ENCODE measurements around the gene TPRA1. TPM values are rescaled to one million over a fixed set of nuclear protein-coding genes. Genes with fewer than 3 reads are reported as not detected.

TPRA1 gene
- total and polyA plus RNA-seq, 9 of the 15 experiments (the other 6 are each of a cell fraction or from before 2014, with no cell fraction given) = 0.66 to 21.5 (median 11.1) TPM

- no peak for TF ChIP-seq ZBTB40 (IDR thresholded peaks at IDR 0.05)
- TF ChIP-seq ZBTB40 (CRISPR knock-in tag; IDR thresholded peaks at IDR 0.05) = no peak
- TF ChIP-seq, protein P1, sequence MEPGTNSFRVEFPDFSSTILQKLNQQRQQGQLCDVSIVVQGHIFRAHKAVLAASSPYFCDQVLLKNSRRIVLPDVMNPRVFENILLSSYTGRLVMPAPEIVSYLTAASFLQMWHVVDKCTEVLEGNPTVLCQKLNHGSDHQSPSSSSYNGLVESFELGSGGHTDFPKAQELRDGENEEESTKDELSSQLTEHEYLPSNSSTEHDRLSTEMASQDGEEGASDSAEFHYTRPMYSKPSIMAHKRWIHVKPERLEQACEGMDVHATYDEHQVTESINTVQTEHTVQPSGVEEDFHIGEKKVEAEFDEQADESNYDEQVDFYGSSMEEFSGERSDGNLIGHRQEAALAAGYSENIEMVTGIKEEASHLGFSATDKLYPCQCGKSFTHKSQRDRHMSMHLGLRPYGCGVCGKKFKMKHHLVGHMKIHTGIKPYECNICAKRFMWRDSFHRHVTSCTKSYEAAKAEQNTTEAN (CRISPR knock-in tag; IDR thresholded peaks at IDR 0.05) = peak; percentile 51; the same call in 1 of the 2 replicates
- TF ChIP-seq MYNN (IDR thresholded peaks at IDR 0.05) = no peak
- TF ChIP-seq MYNN (CRISPR knock-in tag; IDR thresholded peaks at IDR 0.05) = no peak
- TF ChIP-seq ATF1 (CRISPR knock-in tag; IDR thresholded peaks at IDR 0.05) = no peak
- TF ChIP-seq ATF1 (tag; IDR thresholded peaks at IDR 0.05) = no peak
- TF ChIP-seq MTA3 (IDR thresholded peaks at IDR 0.05; ENCODE audit: borderline replicate concordance) = peak; percentile 30; the same call in 1 of the 2 replicates
- TF ChIP-seq SAP30 (IDR thresholded peaks at IDR 0.05; ENCODE audit: borderline replicate concordance, insufficient read depth, low read depth, low read length, poor library complexity, severe bottlenecking) = peak; percentile 53
- TF ChIP-seq SPI1 (IDR thresholded peaks at IDR 0.05; ENCODE audit: borderline replicate concordance, low read depth, low read length) = peak; percentile 94
- TF ChIP-seq DEAF1 (CRISPR knock-in tag; IDR thresholded peaks at IDR 0.05) = no peak
- TF ChIP-seq, protein P2, sequence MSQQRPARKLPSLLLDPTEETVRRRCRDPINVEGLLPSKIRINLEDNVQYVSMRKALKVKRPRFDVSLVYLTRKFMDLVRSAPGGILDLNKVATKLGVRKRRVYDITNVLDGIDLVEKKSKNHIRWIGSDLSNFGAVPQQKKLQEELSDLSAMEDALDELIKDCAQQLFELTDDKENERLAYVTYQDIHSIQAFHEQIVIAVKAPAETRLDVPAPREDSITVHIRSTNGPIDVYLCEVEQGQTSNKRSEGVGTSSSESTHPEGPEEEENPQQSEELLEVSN (IDR thresholded peaks at IDR 0.05; ENCODE audit: borderline replicate concordance in 1 of 2, extremely low read depth in 1 of 2, insufficient read depth in 1 of 2, insufficient read length in 1 of 2, low read depth in 1 of 2, low read length in 1 of 2, poor library complexity in 1 of 2, severe bottlenecking in 1 of 2) = peak; percentile 46 to 59
- no peak for TF ChIP-seq NELFE (IDR thresholded peaks at IDR 0.05; ENCODE audit: insufficient read depth, insufficient read length)
Measured at GRCh38 chr3:127629467-127630403, 39.2 kb upstream of the TPRA1 start (continued).
